WTC11 (cell line): Measurements from ENCODE around the gene VAMP2.

Source experiments
- CREB1 ChIP-seq: sonication (generic); formaldehyde crosslinking; IDR thresholded peaks from 2 replicates; pipeline ENCODE4 v1.8.0; 2023; ENCODE audit warnings: mild to moderate bottlenecking, missing genetic modification reagents
- CTCF ChIP-seq: fragments of 200-600 bp; IDR thresholded peaks from 2 replicates; pipeline ENCODE4 v1.8.0; 2022; ENCODE audit warnings: antibody characterized with exemption
- USF1 ChIP-seq: sonication (generic); formaldehyde crosslinking; IDR thresholded peaks from 2 replicates; pipeline ENCODE4 v1.8.0; 2022; ENCODE audit warnings: mild to moderate bottlenecking, missing genetic modification reagents
- ZNF232 ChIP-seq: sonication (generic); formaldehyde crosslinking; IDR thresholded peaks from 2 replicates; pipeline ENCODE4 v1.8.0; 2022; ENCODE audit warnings: mild to moderate bottlenecking, missing genetic modification reagents
- ZNF425 ChIP-seq: fragments of 250-450 bp; sonication (Bioruptor Pico); conservative IDR thresholded peaks from 2 replicates; pipeline ENCODE4 v1.9.0; 2021; ENCODE audit warnings: mild to moderate bottlenecking

- TF ChIP-seq ZNF232 (CRISPR knock-in tag) = peak; percentile 91; the same call in 1 of the 2 replicates
- TF ChIP-seq CREB1 (CRISPR knock-in tag) = no peak
- TF ChIP-seq CTCF = no peak
- TF ChIP-seq ZNF425 (CRISPR knock-in tag) = no peak
- TF ChIP-seq USF1 (CRISPR knock-in tag) = no peak
These were observed 24.2 kb upstream of the VAMP2 start for GRCh38 chr17:8186787-8187516.
